A549 (cell line): Measurements from ENCODE around the gene TTC28.

ENCODE experiments used
- HOXA7 ChIP-seq: fragments of 250-450 bp; sonication (Bioruptor Pico); IDR thresholded peaks from 2 replicates; pipeline ENCODE4 v1.5.0; 2020; ENCODE audit warnings: mild to moderate bottlenecking, moderate library complexity
- MAFK ChIP-seq: fragments of 450-650 bp; IDR thresholded peaks from 2 replicates; pipeline ENCODE4 v1.6.1; 2014; ENCODE audit not compliant: partially characterized antibody
- MAZ ChIP-seq: fragments of 150-350 bp; IDR thresholded peaks from 2 replicates; pipeline ENCODE4 v1.6.1; 2014; ENCODE audit warnings: antibody characterized with exemption, low read depth, low read length, borderline replicate concordance
- NR3C1 ChIP-seq: fragments of >200 bp; sonication (Bioruptor Twin); formaldehyde crosslinking; IDR thresholded peaks from 3 replicates; pipeline ENCODE4 v1.6.1; 2017
- POLR2A ChIP-seq: IDR thresholded peaks from 2 replicates; pipeline ENCODE4 v1.6.1; 2012; ENCODE audit warnings: mild to moderate bottlenecking, low read length
- RCOR1 ChIP-seq: fragments of 150-350 bp; IDR thresholded peaks from 2 replicates; pipeline ENCODE4 v1.6.1; 2014; ENCODE audit warnings: antibody characterized with exemption, low read length, low read depth
- RNF2 ChIP-seq: fragments of 200-600 bp; sonication (generic); IDR thresholded peaks from 2 replicates; pipeline ENCODE4 v1.6.1; 2016; ENCODE audit warnings: low read depth, mild to moderate bottlenecking, antibody characterized with exemption, moderate library complexity, borderline replicate concordance
- TF ChIP-seq, protein P1 (sequence below): fragments of >200 bp; sonication (Bioruptor Twin); formaldehyde crosslinking; IDR thresholded peaks from 3 replicates; pipeline ENCODE4 v1.5.1; 2016
- TF ChIP-seq, protein P2 (sequence below): IDR thresholded peaks from 2 replicates; pipeline ENCODE4 v1.6.1; 2012
- TF ChIP-seq, protein P3 (sequence below): fragments of 250-450 bp; sonication (Bioruptor Pico); IDR thresholded peaks from 2 replicates; pipeline ENCODE4 v1.5.0; 2020; ENCODE audit warnings: low read depth, mild to moderate bottlenecking, moderate library complexity
- TF ChIP-seq, protein P4 (sequence below): fragments of 200-600 bp; sonication (generic); IDR thresholded peaks from 2 replicates; pipeline ENCODE4 v1.6.1; 2016; ENCODE audit warnings: antibody characterized with exemption, mild to moderate bottlenecking, moderate library complexity

DNA sequence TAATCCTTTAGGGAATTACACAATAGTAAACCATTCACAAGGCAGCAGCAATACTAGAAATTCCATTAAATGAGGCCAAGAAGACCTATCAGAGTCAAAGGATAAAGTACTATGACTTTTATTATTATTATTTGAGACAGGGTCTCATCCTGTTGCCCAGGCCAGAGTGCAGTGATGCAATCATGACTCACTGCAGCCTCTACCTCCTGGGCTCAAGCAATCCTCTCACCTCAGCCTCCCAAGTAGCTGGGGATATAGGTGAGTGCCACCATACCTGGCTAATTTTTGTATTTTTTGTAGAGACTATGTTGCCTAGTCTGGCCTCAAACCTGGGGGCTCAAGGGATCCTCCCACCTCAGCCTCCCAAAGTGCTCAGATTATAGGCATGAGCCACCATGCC is 51.8 kb downstream of the TTC28 start:
- TF ChIP-seq, protein P1, sequence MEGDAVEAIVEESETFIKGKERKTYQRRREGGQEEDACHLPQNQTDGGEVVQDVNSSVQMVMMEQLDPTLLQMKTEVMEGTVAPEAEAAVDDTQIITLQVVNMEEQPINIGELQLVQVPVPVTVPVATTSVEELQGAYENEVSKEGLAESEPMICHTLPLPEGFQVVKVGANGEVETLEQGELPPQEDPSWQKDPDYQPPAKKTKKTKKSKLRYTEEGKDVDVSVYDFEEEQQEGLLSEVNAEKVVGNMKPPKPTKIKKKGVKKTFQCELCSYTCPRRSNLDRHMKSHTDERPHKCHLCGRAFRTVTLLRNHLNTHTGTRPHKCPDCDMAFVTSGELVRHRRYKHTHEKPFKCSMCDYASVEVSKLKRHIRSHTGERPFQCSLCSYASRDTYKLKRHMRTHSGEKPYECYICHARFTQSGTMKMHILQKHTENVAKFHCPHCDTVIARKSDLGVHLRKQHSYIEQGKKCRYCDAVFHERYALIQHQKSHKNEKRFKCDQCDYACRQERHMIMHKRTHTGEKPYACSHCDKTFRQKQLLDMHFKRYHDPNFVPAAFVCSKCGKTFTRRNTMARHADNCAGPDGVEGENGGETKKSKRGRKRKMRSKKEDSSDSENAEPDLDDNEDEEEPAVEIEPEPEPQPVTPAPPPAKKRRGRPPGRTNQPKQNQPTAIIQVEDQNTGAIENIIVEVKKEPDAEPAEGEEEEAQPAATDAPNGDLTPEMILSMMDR = no peak
- TF ChIP-seq NR3C1 (no peak), HOXA7 (no peak), POLR2A (no peak), MAFK (no peak), RNF2 (no peak), MAZ (no peak), RCOR1 (no peak)
- TF ChIP-seq, protein P2, sequence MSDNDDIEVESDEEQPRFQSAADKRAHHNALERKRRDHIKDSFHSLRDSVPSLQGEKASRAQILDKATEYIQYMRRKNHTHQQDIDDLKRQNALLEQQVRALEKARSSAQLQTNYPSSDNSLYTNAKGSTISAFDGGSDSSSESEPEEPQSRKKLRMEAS = no peak
- TF ChIP-seq, protein P3, sequence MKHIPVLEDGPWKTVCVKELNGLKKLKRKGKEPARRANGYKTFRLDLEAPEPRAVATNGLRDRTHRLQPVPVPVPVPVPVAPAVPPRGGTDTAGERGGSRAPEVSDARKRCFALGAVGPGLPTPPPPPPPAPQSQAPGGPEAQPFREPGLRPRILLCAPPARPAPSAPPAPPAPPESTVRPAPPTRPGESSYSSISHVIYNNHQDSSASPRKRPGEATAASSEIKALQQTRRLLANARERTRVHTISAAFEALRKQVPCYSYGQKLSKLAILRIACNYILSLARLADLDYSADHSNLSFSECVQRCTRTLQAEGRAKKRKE (CRISPR knock-in tag) = no peak
- TF ChIP-seq, protein P4, sequence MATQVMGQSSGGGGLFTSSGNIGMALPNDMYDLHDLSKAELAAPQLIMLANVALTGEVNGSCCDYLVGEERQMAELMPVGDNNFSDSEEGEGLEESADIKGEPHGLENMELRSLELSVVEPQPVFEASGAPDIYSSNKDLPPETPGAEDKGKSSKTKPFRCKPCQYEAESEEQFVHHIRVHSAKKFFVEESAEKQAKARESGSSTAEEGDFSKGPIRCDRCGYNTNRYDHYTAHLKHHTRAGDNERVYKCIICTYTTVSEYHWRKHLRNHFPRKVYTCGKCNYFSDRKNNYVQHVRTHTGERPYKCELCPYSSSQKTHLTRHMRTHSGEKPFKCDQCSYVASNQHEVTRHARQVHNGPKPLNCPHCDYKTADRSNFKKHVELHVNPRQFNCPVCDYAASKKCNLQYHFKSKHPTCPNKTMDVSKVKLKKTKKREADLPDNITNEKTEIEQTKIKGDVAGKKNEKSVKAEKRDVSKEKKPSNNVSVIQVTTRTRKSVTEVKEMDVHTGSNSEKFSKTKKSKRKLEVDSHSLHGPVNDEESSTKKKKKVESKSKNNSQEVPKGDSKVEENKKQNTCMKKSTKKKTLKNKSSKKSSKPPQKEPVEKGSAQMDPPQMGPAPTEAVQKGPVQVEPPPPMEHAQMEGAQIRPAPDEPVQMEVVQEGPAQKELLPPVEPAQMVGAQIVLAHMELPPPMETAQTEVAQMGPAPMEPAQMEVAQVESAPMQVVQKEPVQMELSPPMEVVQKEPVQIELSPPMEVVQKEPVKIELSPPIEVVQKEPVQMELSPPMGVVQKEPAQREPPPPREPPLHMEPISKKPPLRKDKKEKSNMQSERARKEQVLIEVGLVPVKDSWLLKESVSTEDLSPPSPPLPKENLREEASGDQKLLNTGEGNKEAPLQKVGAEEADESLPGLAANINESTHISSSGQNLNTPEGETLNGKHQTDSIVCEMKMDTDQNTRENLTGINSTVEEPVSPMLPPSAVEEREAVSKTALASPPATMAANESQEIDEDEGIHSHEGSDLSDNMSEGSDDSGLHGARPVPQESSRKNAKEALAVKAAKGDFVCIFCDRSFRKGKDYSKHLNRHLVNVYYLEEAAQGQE = no peak
